ENCODE data around the gene NUDT5.

DNA sequence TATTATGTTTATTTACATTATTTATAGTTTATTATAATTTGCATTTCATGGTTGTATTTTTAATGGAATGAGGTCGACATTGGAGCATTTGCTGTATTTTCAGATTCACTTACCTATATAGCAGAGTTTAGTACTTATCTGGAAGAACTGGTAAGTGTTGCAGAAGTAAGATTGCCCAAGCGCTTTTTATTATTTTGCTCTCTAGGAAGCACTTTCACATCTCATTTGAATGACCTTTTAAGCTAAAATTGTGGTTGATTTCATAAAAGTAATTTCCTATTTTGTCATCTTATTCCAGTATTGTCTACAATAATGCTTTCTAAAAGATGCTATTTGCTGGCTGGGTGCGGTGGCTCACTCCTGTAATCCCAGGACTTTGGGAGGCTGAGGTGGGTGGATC is 37.6 kb downstream of the NUDT5 start:
- no peak for TF ChIP-seq CHD2 (IDR thresholded peaks at IDR 0.05; ENCODE audit: low read length)
- TF ChIP-seq, protein P1, sequence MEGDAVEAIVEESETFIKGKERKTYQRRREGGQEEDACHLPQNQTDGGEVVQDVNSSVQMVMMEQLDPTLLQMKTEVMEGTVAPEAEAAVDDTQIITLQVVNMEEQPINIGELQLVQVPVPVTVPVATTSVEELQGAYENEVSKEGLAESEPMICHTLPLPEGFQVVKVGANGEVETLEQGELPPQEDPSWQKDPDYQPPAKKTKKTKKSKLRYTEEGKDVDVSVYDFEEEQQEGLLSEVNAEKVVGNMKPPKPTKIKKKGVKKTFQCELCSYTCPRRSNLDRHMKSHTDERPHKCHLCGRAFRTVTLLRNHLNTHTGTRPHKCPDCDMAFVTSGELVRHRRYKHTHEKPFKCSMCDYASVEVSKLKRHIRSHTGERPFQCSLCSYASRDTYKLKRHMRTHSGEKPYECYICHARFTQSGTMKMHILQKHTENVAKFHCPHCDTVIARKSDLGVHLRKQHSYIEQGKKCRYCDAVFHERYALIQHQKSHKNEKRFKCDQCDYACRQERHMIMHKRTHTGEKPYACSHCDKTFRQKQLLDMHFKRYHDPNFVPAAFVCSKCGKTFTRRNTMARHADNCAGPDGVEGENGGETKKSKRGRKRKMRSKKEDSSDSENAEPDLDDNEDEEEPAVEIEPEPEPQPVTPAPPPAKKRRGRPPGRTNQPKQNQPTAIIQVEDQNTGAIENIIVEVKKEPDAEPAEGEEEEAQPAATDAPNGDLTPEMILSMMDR (IDR thresholded peaks at IDR 0.05; ENCODE audit: control extremely low read depth in 1 of 3, insufficient read depth in 1 of 3, low read depth in 1 of 3, low read length in 3 of 3) = no peak
- no peak for TF ChIP-seq POLR2A (IDR thresholded peaks at IDR 0.05; ENCODE audit: control extremely low read depth in 1 of 2, low read depth in 2 of 2, low read length in 2 of 2)
- no peak for TF ChIP-seq EZH2 (IDR thresholded peaks at IDR 0.05; ENCODE audit: low read depth, low read length, severe bottlenecking)
- TF ChIP-seq SRF (IDR thresholded peaks at IDR 0.05; ENCODE audit: low read depth, low read length) = no peak
- TF ChIP-seq, protein P2, sequence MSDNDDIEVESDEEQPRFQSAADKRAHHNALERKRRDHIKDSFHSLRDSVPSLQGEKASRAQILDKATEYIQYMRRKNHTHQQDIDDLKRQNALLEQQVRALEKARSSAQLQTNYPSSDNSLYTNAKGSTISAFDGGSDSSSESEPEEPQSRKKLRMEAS (IDR thresholded peaks at IDR 0.05) = no peak
- TF ChIP-seq JUND (IDR thresholded peaks at IDR 0.05; ENCODE audit: low read length) = no peak
- TF ChIP-seq SIN3A (conservative IDR thresholded peaks at IDR 0.05 in 1 of 2, IDR thresholded peaks at IDR 0.05 in 1 of 2; ENCODE audit: low read depth in 1 of 2, low read length in 2 of 2) = no peak
- TF ChIP-seq JUN (IDR thresholded peaks at IDR 0.05; ENCODE audit: low read depth, low read length) = no peak
- no peak for TF ChIP-seq POLR2AphosphoS5 (IDR thresholded peaks at IDR 0.05; ENCODE audit: low read depth, low read length)
- no peak for TF ChIP-seq SP1 (IDR thresholded peaks at IDR 0.05; ENCODE audit: low read depth, low read length)
- no peak for TF ChIP-seq RFX5 (IDR thresholded peaks at IDR 0.05; ENCODE audit: borderline replicate concordance, low read depth, low read length)
- TF ChIP-seq BCL11A (IDR thresholded peaks at IDR 0.05; ENCODE audit: low read depth in 2 of 2, low read length in 2 of 2) = no peak

Measured in H1 (cell line).